ENCODE results near the gene CASKIN2. TPM values are rescaled to one million over a fixed set of nuclear protein-coding genes. Genes with fewer than 3 reads are reported as not detected.

CASKIN2 gene
- total RNA-seq, 1 donor from 2014 or later: 50.6 TPM

Small RNAs within 50 kb of the gene (microRNA-seq; reads per million reads assigned to microRNA genes)
- gene MIR6785 (ENCODE audit: borderline number of aligned reads, unreplicated experiment): not detected

Other genes starting within 250 kb of the CASKIN2 start
- 14.8 and 16.3 TPM in 2 replicates for gene MIF4GD, start 244.3 kb downstream of the CASKIN2 start, total RNA-seq
- 14.1 and 18.4 TPM in 2 replicates for gene SLC25A19, start 226.1 kb downstream of the CASKIN2 start, total RNA-seq
- 84.8 and 87.5 TPM in 2 replicates for gene GRB2, start 109.9 kb downstream of the CASKIN2 start, total RNA-seq
- gene TMEM94, start 58.9 kb downstream of the CASKIN2 start, total RNA-seq: 168 and 197 TPM in 2 replicates
- 56.0 and 56.4 TPM in 2 replicates for gene TSEN54, start 991 bp upstream of the CASKIN2 start, total RNA-seq
- gene LLGL2, start 10.2 kb upstream of the CASKIN2 start, total RNA-seq: 232 and 235 TPM in 2 replicates
- gene MYO15B, start 72.3 kb upstream of the CASKIN2 start, total RNA-seq: 336 and 337 TPM in 2 replicates
- gene SMIM5, start 117.9 kb upstream of the CASKIN2 start, total RNA-seq: 3.3 and 4.4 TPM in 2 replicates
- 66.8 and 67.7 TPM in 2 replicates for gene RECQL5, start 151.6 kb upstream of the CASKIN2 start, total RNA-seq
- gene SAP30BP, start 151.8 kb upstream of the CASKIN2 start, total RNA-seq: 102 and 103 TPM in 2 replicates
- 9.7 and 14.8 TPM in 2 replicates for gene ITGB4, start 205.9 kb upstream of the CASKIN2 start, total RNA-seq
- gene GALK1, start 249.7 kb upstream of the CASKIN2 start, total RNA-seq: 11.2 and 12.7 TPM in 2 replicates

Measured in progenitor cell of endocrine pancreas (in vitro differentiated cells).